Heart right ventricle (tissue), 16 donors: Measurements from ENCODE around the gene TSHR. TPM values are rescaled to one million over a fixed set of nuclear protein-coding genes. Genes with fewer than 3 reads are reported as not detected.

ENCODE experiments used
- ATAC-seq, 8 donors: fragments of 200-7000 bp; cut with Tn5 transposase; one replicate each; pipeline ENCODE4 v1.9.1; 2020; ENCODE audit warnings: mild to moderate bottlenecking in 8 of 8, moderate library complexity in 8 of 8, moderate number of reproducible peaks in 1 of 8
- DNase-seq, 2 donors: peaks; one replicate each; pipeline ENCODE4 v3.0.0-alpha.2; 2020
- H3K27ac ChIP-seq, 10 donors: fragments of 200-600 bp; sonication (generic) in 2 of 10; one replicate each; pipeline versions ENCODE4 v1.5.0 to v1.8.0; 2020 to 2022; ENCODE audit warnings: mild to moderate bottlenecking in 3 of 10
- H3K27me3 ChIP-seq, 7 donors: fragments of 200-600 bp; one replicate each; pipeline ENCODE4 v1.8.0; 2021 to 2022; ENCODE audit warnings: mild to moderate bottlenecking in 2 of 7
- H3K36me3 ChIP-seq, 9 donors: fragments of 200-600 bp; sonication (generic) in 1 of 9; one replicate each; pipeline versions ENCODE4 v1.5.0 to v1.8.0; 2020 to 2022; ENCODE audit warnings: mild to moderate bottlenecking in 2 of 9
- H3K4me1 ChIP-seq, 9 donors: fragments of 200-600 bp; sonication (generic) in 1 of 9; one replicate each; pipeline versions ENCODE4 v1.5.0 to v1.8.0; 2020 to 2022; ENCODE audit warnings: mild to moderate bottlenecking in 4 of 9
- H3K4me3 ChIP-seq, 10 donors: fragments of 200-600 bp; sonication (generic) in 2 of 10; one replicate each; pipeline versions ENCODE4 v1.5.0 to v1.8.0; 2020 to 2022; ENCODE audit warnings: mild to moderate bottlenecking in 7 of 10, moderate library complexity in 2 of 10
- H3K9me3 ChIP-seq, 11 donors: fragments of 200-600 bp in 10 of 11; sonication (generic) in 2 of 11; one replicate each; pipeline versions ENCODE4 v1.5.0 to v1.8.0; 2013 to 2022; ENCODE audit warnings: mild to moderate bottlenecking in 2 of 11, control low read depth in 1 of 11, moderate library complexity in 1 of 11
- CTCF ChIP-seq, 9 donors: fragments of 200-600 bp; sonication (generic) in 2 of 9; IDR thresholded peaks; one replicate each; pipeline versions ENCODE4 v1.5.0 to v1.8.0; 2021 to 2022; ENCODE audit warnings: antibody characterized with exemption in 9 of 9, mild to moderate bottlenecking in 5 of 9, moderate library complexity in 1 of 9
- WGBS, 2 donors: extraction: QIAGEN DNeasy Blood & Tissue Kit; methylation state at CpG; one replicate each; pipeline ENCODE4 v1.1.7; 2013; ENCODE audit warnings: inconsistent platforms in 1 of 2; 5-methylcytosine and 5-hydroxymethylcytosine counted together
- intact Hi-C, 10 donors: fragments of 100-400 bp; cut with DNase I; formaldehyde crosslinking; loops; one replicate each; pipeline versions ENCODE4 v1.11.1 to v1.14.2; 2022
- polyA plus RNA-seq, 2 donors: library from polyadenylated mRNA; stranded (reverse); fragments of 200-250 nt; gene quantifications; one replicate each; pipeline ENCODE4 v1.2.3, GENCODE V29; 2013
- total RNA-seq, 10 donors: library from RNA; stranded (reverse); fragmentation: NEBNext Ultra II Directional in 3 of 10; extraction: Animal tissue kit (Norgen Biotek cat#: 25700) in 3 of 10; gene quantifications; one replicate each; pipeline versions ENCODE4 v1.2.1 to v1.2.4, GENCODE V29; 2021 to 2023
- donor health status: Arrhythmogenic right ventricular cardiomyopathy.
- donor health status: ischemic (EF 13 %, LVEDD 7.1; RV severe dilation, severe dysfunction).
- donor health status: healthy with polysubstance abuse.
- donor health status: DM: no; HTN: yes; CAD: no.
- donor health status: DM: no; HTN: no; CAD: no.
- donor health status: ischemic (EF 25% LVEDD 6.9; RV normal size, moderate dysfunction).
- donor health status: ischemic (EF 25% LVEDD 5.7; RV mildly dilated, moderate dysfunction).
- donor health status: healthy.
- donor health status: DM: yes; HTN: yes; CAD: no.
- donor health status: Ischemic cardiomyopathy.
- donor health status: ischemic (EF 35%, LVEDD 5.7; RV mildly dilated, moderate dysfunction).
- donor health status: nonischemic (EF 11% LVEDD 7.7; RV severe dilation, severe dysfunction).
- donor health status: DM: yes; HTN: yes; CAD: no.
- donor health status: PGD.
- donor health status: ischemic (EF 29% LVEDD 5.4; RV normal size, mild dysfunction).
- donor health status: nonischemic (EF 23%, LVEDD 6.1; RV moderate dilation, normal function).

Gene TSHR
- total and polyA plus RNA-seq, 12 donors, result 0.04 TPM; not detected in 11

GRCh38 chr14:80930095-80930494 is 25.3 kb upstream of the TSHR start:
- Histone ChIP-seq H3K27ac (peak overlapping the region in 1 of 10 donors; percentile 55), H3K36me3 (no peaks in the 10 kb centered on the region), H3K4me3 (no peak overlapping the region), H3K4me1 (peaks cover 0 to 21% (median 0%) of the 10 kb centered on the region in 9 donors), H3K9me3 (peaks cover 0 to 4% (median 0%) of the 10 kb centered on the region in 11 donors), H3K27me3 (no peaks in the 10 kb centered on the region)
- DNase-seq, result no peak
- ATAC-seq, result no peak
- 89 to 92% methylated on average over 5 of the region's 5 CpGs for WGBS, 2 donors
- TF ChIP-seq CTCF (IDR thresholded peaks at IDR 0.05), result no peak
- intact Hi-C loops, result no loop called here

GRCh38 chr14:80930836-80931389 is 24.5 kb upstream of the TSHR start:
- Histone ChIP-seq H3K9me3 (peaks cover 0 to 4% (median 0%) of the 10 kb centered on the region in 11 donors), H3K4me1 (peaks cover 0 to 21% (median 0%) of the 10 kb centered on the region in 9 donors), H3K36me3 (no peaks in the 10 kb centered on the region), H3K4me3 (no peak overlapping the region), H3K27ac (peak overlapping the region in 1 of 10 donors; percentile 55), H3K27me3 (no peaks in the 10 kb centered on the region)
- TF ChIP-seq CTCF (IDR thresholded peaks at IDR 0.05), result no peak
- ATAC-seq (no peak), DNase-seq (no peak)
- intact Hi-C loops, result no loop called here
- 66 to 69% methylated on average over 8 of the region's 8 CpGs for WGBS, 2 donors

GRCh38 chr14:80933282-80933681 is 22.1 kb upstream of the TSHR start:
- DNase-seq (no peak), ATAC-seq (no peak)
- H3K4me1 ChIP-seq, result peaks cover 0 to 21% (median 0%) of the 10 kb centered on the region in 9 donors
- intact Hi-C loops, result no loop called here
- no peaks in the 10 kb centered on the region for H3K27me3 ChIP-seq
- H3K9me3 ChIP-seq, result peaks cover 0 to 4% (median 0%) of the 10 kb centered on the region in 11 donors
- no peak overlapping the region for H3K27ac ChIP-seq
- no peak overlapping the region for H3K4me3 ChIP-seq
- H3K36me3 ChIP-seq, result no peaks in the 10 kb centered on the region
- no peak for TF ChIP-seq CTCF (IDR thresholded peaks at IDR 0.05)

- no peak for TF ChIP-seq CTCF (IDR thresholded peaks at IDR 0.05)
- intact Hi-C loops, result no loop called here
- Histone ChIP-seq H3K4me3 (no peak overlapping the region), H3K27ac (no peak overlapping the region), H3K27me3 (no peaks in the 10 kb centered on the region), H3K36me3 (no peaks in the 10 kb centered on the region), H3K4me1 (peaks cover 0 to 21% (median 0%) of the 10 kb centered on the region in 9 donors), H3K9me3 (peaks cover 0 to 4% (median 0%) of the 10 kb centered on the region in 11 donors)
- ATAC-seq (no peak), DNase-seq (no peak)
- WGBS, 2 donors, result 74 to 76% methylated on average over 4 of the region's 4 CpGs
These were observed 21.7 kb upstream of the TSHR start for GRCh38 chr14:80933686-80934085.
